ENCODE data around the gene PIP5KL1.
A peak's percentile ranks its signal among the peaks of the same experiment; 100 is the strongest.

PIP5KL1 gene

GRCh38 chr9:127912296-127912695 is 18.3 kb downstream of the PIP5KL1 start:
- DNase-seq: no peak

GRCh38 chr9:127910613-127911205 is 19.9 kb downstream of the PIP5KL1 start:
- no peak for DNase-seq

GRCh38 chr9:127909839-127910273 is 20.7 kb downstream of the PIP5KL1 start:
- no peak for DNase-seq

- no peak for DNase-seq
These were observed 22.0 kb downstream of the PIP5KL1 start for GRCh38 chr9:127908660-127908926.

GRCh38 chr9:127907867-127908659 is 22.5 kb downstream of the PIP5KL1 start:
- no peak for DNase-seq

GRCh38 chr9:127905788-127906191 is 24.8 kb downstream of the PIP5KL1 start:
- DNase-seq: peak; percentile 88

GRCh38 chr9:127905004-127905728 is 25.4 kb downstream of the PIP5KL1 start:
- DNase-seq: peak; percentile 82

- DNase-seq: no peak
These were observed 26.0 kb downstream of the PIP5KL1 start for GRCh38 chr9:127904561-127905003.

- peak; percentile 88 for DNase-seq
These were observed 26.8 kb downstream of the PIP5KL1 start for GRCh38 chr9:127903557-127904475.

GRCh38 chr9:127899128-127899943 is 31.2 kb downstream of the PIP5KL1 start, which contains the start of gene ST6GALNAC6:
Gene ST6GALNAC6, minus strand, starts transcription at chr9:127899603. Its CDS starts 1,622 bp downstream, at chr9:127897981.
- DNase-seq: peak; percentile 90

GRCh38 chr9:127898433-127899127 is 32.0 kb downstream of the PIP5KL1 start:
- DNase-seq: no peak

GRCh38 chr9:127897193-127897692 is 33.3 kb downstream of the PIP5KL1 start:
- no peak for DNase-seq

- no peak for DNase-seq
These were observed 34.0 kb downstream of the PIP5KL1 start for GRCh38 chr9:127896395-127897192.

GRCh38 chr9:127895811-127896210 is 34.8 kb downstream of the PIP5KL1 start:
- DNase-seq: no peak

- DNase-seq: no peak
These were observed 37.2 kb downstream of the PIP5KL1 start for GRCh38 chr9:127893392-127893791.

- DNase-seq: no peak
These were observed 37.7 kb downstream of the PIP5KL1 start for GRCh38 chr9:127892831-127893230.

GRCh38 chr9:127890053-127890452 is 40.5 kb downstream of the PIP5KL1 start:
- no peak for DNase-seq

- no peak for DNase-seq
These were observed 42.8 kb downstream of the PIP5KL1 start for GRCh38 chr9:127887792-127888191.

- DNase-seq: no peak
These were observed 44.1 kb downstream of the PIP5KL1 start for GRCh38 chr9:127886401-127886972.

Data from activated effector memory CD4-positive, alpha-beta T cell treated with anti-CD3 and anti-CD28 coated beads, Interleukin-2, amount 50 U/mL, for 16 hours (primary cell).